ENCODE data around the gene PNMA1. TPM values are rescaled to one million over a fixed set of nuclear protein-coding genes. Genes with fewer than 3 reads are reported as not detected.

The PNMA1 gene
- total RNA-seq, 1 donor from 2014 or later: 49.3 TPM

DNA sequence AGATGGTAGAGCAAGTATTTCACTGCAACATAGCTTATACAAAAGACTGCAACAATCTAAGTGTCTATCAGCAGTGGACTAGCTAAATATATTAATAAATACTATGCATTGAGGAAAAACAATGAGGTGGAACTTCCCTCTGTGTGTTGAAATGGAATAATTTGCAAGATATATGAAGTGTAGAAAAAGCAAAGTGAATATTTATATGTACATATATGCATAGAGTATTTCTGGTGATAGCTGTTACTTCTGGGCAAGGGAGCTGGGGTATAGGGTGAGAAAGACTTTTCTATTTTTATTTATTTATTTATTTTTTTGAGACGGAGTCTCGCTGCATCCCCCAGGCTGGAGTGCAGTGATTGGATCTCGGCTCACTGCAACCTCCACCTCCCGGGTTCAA lies 35.5 kb downstream of the PNMA1 start:
- no peak for DNase-seq (ENCODE audit: low spot score)

DNA sequence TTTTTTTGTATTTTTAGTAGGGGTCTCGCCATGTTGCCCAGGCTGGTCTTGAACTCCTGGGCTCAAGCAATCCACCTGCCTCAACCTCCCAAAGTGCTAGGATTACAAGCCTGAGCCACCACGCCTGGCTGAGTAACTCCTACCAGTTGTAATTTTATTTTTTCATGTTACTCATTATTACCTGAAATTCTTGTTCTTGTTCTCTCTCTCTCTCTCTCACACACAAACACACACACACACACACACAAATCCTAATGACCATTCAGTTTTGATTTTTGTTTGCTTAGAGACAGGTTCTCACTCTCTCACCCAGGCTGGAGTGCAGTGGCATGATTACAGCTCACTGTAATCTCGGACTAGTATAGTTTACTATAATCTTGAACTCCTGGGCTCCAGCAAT lies 39.2 kb downstream of the PNMA1 start:
- DNase-seq (ENCODE audit: low spot score): no peak

DNA sequence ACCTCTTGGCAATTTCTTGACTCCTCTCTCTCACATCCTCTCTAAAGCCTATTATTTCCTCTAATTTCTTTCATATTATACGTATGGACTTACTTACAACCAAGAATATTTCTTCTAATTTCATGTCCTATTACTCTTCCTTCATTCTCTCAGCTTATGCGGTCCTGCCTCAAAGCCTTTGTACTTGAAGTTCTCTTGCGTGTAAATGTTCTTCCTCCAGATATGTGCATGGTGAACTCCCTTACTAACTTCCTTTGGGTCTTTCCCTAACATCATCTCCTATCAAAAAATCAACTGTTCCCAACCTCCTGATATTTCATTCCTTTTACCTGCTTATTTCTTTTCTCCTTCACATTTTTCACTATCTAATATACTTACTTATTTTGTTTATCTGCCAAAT lies 46.3 kb downstream of the PNMA1 start:
- no peak for DNase-seq (ENCODE audit: low spot score)

DNA sequence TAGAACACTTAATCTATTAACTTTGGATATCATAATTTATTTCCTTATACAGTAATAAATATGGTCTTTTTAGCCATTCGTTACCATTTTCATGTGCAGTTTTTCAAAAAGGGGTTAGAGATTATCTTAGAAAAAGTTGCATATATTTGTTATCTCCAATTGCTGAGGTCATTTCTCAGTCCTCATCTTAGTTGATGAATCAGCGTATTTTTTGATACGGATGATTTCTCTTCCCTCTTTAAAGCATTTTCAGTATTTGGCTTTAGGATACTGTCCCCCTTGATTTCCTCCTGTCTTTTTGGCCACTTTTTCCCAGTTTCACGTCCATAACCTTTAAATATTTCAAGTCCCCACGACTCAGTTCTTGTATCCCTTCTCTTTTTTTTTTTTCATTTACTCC lies 47.6 kb downstream of the PNMA1 start:
- no peak for DNase-seq (ENCODE audit: low spot score)

DNA sequence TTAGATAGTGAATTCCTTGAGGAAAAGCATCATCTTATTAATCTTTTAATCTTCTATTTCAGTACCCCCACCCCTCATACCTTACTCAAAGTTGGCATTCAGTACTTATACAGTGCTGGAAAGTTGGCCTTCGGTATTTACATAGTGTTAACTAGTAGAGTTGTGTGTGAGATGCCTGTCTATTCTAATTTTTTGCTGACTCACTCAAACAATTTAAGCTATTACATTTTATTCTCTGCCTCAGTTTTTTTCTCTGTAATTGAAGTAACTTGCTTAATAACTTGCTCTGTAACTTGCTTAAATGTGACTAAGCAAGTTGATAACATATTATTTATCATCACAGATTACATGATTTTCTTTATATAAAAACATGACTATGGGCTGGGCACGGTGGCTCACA lies 49.1 kb downstream of the PNMA1 start:
- DNase-seq (ENCODE audit: low spot score): no peak

DNA sequence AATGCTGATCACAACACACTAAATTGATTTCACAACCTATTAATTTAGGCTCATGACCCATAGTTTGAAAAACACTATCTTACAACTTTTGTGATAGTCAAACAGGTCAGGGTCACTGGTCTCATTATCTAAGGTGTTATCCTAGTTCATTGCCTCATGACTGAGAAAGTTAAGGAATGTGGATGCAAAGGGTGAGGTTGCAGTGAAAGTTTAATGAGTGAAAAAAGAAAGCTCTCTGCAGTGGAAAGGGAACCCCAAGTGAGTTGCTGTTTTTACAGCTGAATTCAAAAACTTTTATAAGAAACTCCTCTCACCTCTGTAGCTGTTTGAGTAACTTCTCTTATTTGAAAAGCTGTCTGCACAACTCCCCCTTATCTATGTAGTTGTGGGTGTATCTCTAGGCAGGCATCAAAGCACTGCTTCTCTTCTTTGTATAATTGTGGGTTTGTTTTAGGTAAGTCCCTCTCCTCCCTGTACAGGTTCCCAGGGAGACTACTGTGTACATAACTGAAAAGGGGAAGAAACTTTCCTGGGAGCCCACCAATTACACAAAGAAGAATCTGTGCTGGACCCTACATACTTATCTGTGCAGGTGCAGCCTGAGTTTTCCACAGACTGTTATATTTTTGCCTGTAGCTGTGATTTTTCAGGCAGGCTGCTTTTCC lies 50.5 kb downstream of the PNMA1 start:
- DNase-seq (ENCODE audit: low spot score): no peak

DNA sequence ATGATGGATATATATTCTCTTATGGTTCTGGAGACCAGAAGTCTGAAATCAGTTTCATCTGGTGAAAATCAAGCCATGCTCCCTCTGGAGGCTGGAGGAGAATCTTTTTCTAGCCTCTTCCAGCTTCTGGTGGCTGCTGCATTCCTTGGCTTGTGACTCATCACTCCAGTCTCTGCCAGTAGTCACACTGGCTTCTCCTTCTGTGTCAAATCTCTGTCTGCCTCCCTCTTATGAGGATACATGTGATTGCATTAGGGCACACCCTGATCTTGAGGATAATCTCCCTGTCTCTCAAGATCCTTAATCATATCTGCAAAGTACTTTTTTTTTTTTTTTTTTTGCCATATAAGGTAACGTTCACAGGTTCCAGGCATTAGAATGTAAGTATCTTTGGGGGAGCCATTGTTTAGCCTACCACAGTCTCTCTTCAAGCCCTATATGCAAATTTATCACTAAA lies 51.7 kb downstream of the PNMA1 start:
- no peak for DNase-seq (ENCODE audit: low spot score)

DNA sequence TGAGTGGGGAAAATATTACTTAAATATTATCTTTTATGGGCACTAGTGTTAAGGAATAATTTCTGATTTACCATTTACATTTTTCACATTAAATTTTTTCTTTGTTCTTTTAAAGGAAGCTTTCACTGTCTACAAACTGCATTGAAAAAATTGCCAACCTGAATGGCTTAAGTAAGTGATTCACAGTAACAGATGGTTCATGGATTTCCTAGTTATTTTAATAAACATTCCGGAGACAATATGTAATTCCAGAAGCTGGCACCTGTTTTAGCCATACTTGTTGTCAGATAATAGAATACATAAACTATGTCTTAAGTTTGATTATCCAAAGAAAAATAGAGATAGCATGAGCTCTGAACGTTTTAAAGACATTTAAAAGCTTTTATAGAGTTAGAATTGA lies 52.3 kb downstream of the PNMA1 start:
- no peak for DNase-seq (ENCODE audit: low spot score)

Small RNAs within 50 kb of the gene (microRNA-seq; reads per million reads assigned to microRNA genes)
- not detected for gene MIR4505 (ENCODE audit: borderline number of aligned reads)

Other genes with a start within 250 kb of the PNMA1 start
- 11.0 TPM for gene RIOX1, start 223.5 kb downstream of the PNMA1 start, total RNA-seq
- gene ACOT1, start 177.2 kb downstream of the PNMA1 start, total RNA-seq: 12.7 TPM
- gene HEATR4, start 155.4 kb downstream of the PNMA1 start, total RNA-seq: 0.22 TPM
- gene ACOT2, start 145.2 kb downstream of the PNMA1 start, total RNA-seq: 154 TPM
- gene ACOT4, start 122.5 kb downstream of the PNMA1 start, total RNA-seq: 4.9 TPM
- not detected for gene ACOT6, start 101.9 kb downstream of the PNMA1 start, total RNA-seq
- 19.5 TPM for gene DNAL1, start 69.4 kb downstream of the PNMA1 start, total RNA-seq
- 7.3 TPM for gene PTGR2, start 137.4 kb upstream of the PNMA1 start, total RNA-seq
- 51.1 TPM for gene ZNF410, start 172.5 kb upstream of the PNMA1 start, total RNA-seq
- gene FAM161B, start 235.7 kb upstream of the PNMA1 start, total RNA-seq: 2.7 TPM
- 17.1 TPM for gene COQ6, start 235.9 kb upstream of the PNMA1 start, total RNA-seq